Colon (tissue), 2 donors: ENCODE results near the gene EPHB2.
"Not testable (repeated sequence)": the region's sequence is repeated elsewhere in the genome, so short reads cannot be mapped to it uniquely, and the experiment has no call there.

Experiments used
- FAIRE-seq: peaks from 2 replicates; lab custom pipeline; 2012; peaks lifted over from hg19 to GRCh38; lab: Jason Lieb, UNC
- donor health status: control.
- donor health status: control.

The EPHB2 gene

DNA sequence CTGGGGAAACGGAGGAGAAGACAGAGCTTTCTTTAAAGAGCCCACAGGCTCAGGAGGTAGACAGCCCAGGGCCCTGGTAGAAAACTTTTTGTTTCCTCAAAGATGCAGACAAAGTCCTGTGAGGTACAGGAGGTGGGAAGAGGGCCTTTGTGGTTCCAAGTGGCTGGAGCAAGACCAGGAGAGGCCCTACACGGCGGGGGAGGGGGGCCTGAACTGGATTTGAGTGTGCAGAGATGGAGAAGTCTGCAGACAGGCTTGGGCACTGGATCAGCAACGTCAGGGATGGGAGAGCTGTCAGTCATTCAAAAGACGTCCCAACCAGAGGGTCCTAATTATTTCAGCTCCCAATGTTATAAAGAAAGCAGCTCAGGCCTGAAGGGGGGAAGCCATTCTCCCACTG, 126.2 kb downstream of the EPHB2 start:
- FAIRE-seq: no peak

DNA sequence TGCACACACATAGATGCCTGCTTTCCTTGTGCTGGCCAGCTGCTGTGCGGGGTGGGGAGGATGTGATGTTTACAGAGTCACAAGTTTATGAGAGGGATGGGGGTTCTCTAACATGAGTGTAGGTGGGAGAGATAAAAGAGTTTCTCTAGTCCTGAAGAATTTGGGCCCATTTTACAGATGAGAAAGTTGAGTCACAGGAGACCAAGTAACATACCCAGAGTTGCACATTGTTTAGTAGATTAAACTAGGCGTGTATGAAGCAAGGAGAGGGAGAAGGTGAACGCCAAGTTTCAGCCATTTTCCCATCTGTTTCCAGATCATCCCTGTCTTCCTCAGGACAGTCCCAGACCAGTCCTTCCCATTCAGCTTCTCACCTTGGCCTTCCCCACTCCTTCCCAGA, 126.7 kb downstream of the EPHB2 start:
- FAIRE-seq: no peak

DNA sequence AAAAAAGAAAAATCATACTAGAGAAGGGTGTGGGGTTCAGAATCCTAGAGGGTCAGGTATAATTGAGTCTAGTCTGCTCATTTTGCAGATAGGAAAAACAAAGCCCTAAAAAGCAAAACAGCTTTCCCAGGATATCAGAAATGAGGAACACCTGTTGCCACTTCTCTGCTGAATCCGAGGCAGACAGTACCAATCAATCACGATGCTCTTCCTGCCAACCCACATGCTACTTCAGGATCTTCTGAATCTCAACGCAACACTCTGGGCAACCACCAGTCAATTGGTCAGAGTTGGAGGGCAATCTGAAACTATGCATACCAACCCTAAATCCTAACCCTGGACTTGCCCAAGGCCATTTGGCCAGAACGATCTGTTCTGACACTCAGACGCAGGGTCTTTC, 128.3 kb downstream of the EPHB2 start:
- FAIRE-seq: no peak

DNA sequence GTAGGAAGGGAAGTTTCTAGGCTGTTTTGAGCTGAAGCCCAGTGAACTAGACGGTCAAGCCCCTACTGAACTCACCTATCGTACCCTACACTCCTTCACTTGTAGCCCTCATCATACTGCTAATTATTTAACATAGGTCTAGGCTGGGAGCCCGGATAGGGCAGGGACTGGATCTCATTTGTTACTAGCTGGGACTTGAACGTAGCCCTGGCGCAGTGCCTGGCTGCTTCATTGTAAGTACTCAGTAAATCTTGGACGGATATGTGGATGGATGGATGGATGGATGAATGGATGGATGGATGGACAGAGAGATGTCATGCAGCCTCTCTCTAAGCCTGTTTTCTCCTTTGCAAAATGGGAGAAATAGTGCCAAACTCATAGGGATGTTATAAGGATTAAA, 129.2 kb downstream of the EPHB2 start:
- no peak for FAIRE-seq

DNA sequence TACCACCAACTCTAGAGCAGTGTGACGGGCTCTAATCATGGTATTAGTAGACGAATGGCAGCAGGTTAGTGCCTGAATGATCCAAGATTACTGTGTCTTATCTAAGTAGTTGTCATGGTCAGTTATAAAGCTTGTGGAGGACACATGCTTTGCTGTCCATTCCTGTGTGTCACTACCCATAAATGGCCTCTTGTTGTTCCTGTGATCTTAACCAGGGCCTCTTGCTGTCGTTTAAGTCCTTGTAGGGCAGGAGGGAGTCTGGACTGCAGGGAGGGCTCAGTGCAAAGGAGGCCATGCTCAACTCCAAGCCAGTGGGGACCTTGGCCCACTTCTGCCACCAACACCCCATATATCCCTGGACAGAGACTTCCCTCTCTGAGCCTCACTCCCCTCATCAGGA, 130.5 kb downstream of the EPHB2 start:
- no peak for FAIRE-seq

DNA sequence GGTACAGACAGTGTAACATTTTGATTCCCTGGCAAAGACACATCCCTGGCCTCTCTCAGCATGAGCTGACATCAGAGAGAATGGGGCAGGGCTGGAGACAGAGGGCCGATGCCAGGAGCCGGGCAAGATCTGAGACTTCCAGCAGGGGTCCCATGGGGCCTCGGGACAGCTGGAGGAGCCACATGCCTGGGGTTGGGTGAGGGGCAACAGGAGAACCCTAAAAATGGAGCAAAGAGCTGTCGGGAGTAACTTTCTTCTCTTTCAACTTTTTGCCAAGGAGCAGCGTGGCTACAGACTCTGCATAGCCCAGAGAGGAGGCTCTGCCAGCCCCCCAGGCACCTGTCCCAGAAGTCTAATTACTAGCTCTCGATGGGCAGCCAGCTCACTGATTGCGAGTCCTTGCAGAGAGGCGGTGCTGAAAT, 131.2 kb downstream of the EPHB2 start:
- no peak for FAIRE-seq

DNA sequence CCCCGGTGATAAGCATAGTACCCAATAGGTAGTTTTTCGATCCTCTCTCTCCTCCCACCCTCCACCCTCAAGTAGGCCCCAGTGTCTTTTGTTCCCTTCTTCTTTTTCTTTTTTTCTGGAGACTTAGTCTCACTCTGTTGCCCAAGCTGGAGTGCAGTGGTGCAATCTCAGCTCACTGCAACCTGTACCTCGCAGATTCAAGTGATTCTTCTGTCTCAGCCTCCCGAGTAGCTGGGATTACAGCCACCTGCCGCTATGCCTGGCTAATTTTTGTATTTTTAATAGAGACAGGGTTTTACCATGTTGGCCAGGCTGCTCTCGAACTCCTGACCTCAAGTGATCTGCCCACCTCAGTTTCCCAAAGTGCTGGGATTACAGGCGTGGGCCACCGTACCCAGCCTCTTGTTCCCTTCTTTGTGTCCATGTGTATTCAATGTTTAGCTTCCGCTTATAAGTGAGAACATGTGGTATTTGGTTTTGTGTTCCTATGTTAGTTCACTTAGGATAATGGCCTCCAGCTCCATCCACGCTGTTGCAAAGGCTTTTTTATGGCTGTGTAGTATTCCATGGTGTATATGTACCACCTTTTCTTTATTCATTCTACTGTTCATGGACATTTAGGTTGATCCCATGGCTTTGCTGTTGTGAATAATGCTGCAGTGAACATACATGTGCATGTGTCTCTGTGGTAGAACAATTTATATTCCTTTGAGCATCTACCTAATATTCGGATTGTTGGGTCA, 133.0 kb downstream of the EPHB2 start:
- not testable (repeated sequence) for FAIRE-seq

- FAIRE-seq: no peak
These were observed 134.0 kb downstream of the EPHB2 start for GRCh38 chr1:22844621-22845020.

DNA sequence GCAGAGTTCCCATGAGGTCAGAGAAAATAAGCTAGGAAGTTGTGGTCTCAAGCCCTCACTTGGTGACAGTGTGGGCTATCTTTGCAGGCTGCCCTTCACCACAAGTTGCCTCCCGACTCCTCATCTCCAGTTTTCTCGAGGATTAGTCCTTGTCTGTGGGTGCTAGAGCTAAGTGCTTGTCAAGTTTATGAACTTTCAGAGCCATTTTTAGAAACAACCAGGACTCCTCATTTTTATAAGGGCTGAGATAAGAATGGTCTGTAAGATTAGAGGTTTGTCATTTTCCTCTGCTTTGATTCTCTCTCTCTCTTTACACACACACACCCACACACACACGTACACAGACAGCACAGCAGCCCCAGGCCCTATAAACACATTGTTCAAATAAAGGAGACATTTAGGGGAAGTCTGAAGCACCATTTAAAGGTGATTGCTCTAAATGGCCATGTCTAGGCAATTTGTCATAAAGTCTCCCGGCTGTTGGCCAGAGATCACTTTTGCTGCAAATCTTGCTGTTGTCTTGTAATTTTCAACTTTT, 134.8 kb downstream of the EPHB2 start:
- FAIRE-seq: no peak

DNA sequence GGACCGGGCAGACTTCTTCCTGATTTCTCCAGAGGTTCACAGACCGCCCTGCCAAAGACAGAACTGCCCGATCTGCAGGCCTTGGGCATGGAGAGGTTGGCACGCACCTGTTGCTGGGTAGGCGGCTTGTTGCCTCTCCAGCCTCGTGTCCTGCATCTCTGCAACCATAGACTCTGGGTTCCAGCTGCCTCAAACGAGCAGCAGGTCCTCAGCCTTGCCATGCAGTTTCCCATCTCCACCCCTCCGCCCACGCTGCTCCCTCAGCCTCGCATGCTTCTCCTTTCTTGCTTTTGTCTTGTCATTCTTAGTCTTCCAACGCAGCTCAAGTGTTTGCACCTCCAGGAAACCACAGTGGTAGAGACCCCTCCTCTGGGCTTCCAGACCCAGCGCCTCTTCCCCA, 135.8 kb downstream of the EPHB2 start:
- no peak for FAIRE-seq

DNA sequence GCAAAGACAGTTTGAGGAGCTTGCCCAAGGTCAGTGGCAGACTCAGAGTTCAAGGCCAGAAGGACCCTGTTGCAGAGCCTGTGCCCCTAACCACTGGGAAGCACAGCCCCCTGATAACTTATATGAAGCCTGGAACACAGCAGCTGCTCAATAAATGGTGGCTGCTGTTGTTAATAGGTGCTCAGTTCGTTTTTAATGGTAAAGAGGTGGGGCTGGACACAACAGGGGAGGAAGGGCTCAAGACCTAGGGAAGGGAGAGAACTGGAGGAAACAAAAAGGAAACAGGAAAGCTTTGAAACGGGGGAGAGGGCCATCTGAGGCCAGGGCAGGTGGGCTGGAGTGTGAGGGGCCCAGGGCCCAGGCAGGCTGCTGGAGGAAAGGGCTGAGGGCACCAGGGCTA, 136.6 kb downstream of the EPHB2 start:
- no peak for FAIRE-seq

DNA sequence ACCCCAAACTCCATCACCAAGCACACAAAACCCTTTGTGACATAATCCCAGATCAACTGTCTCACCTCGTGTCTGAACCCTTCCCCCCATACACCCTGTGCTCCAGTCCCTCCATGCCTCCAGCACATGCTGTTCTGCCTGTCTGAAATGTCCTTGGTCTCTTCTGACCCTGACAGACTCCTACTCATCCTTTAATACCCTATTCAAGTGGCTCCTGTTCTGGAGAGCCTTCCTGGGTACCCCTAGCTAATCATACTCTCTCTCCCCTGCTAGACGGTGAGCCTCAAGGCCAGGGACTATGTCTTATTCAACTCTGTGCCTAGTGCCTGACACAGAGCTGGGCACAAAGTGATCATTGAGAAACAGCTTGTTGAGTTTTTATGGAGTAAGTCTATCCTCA, 137.1 kb downstream of the EPHB2 start:
- FAIRE-seq: no peak

GRCh38 chr1:22848405-22848804, 137.8 kb downstream of the EPHB2 start:
- no peak for FAIRE-seq

- no peak for FAIRE-seq
These were observed 139.1 kb downstream of the EPHB2 start for GRCh38 chr1:22849770-22850169.

GRCh38 chr1:22850281-22850680, 139.6 kb downstream of the EPHB2 start:
- no peak for FAIRE-seq

DNA sequence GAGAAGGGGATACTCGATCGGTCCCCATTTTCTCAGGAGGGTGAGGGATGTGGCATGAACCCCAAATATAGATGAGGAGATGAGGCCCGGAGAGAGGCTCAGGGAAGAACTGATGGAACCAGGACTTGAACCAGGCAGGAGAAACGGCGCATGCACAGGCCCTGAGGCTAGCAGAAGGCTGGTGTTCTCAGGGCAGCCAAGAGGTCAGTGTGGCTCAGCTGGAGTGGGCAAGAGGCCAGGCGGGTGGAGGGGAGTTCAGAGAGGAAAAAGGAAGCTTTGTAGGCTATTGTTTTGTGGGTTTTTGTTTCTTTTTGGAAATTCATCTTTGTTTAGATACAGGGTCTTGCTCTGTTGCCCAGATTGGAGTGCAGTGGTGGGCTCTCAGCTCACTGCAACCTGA, 140.0 kb downstream of the EPHB2 start:
- no peak for FAIRE-seq

GRCh38 chr1:22851517-22851916, 140.9 kb downstream of the EPHB2 start:
- FAIRE-seq: no peak

GRCh38 chr1:22852144-22852655, 141.6 kb downstream of the EPHB2 start:
- FAIRE-seq: no peak

GRCh38 chr1:22853651-22854185, 143.1 kb downstream of the EPHB2 start:
- no peak for FAIRE-seq

DNA sequence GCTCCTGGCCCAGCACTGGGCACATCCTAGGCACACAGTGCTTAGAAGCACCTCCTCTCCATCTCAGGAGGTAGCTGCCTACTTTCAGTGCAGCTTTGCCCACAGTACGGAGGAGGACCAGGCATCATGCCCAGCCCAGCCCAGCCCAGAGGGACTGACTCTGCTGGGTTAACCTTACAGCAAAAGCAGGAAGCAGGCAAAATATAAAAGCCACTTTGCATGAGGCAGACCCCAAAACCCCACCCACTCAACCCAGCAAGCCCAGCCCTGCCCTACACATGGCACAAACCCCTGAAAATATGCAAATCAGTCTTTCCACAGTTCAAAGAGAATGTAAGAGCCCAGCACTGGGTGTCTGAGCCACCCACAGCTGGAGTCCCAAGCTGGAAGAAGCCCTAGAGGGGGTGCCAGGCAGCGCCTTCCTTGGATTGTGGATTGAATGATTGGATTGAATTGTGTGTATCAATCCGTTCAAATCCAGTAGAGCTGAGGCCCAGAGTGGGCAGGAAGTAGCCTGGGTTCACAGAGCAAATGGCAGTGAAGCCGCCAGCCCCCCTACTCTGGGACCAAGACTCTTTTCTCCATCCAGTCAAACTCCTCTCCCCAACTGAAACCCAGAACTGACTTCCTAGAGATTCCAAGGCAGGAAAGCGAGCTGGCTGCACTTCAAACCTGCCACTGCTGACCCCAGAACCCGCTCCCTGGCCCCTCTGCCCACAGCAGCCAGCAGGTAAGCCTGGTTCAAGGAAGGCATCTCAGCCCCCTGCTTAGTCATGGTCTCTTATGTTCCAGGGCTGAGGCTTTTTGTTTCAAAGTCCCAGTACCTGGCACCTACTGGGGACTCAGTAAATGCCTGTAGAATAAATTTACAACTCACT, 144.3 kb downstream of the EPHB2 start:
- no peak for FAIRE-seq

DNA sequence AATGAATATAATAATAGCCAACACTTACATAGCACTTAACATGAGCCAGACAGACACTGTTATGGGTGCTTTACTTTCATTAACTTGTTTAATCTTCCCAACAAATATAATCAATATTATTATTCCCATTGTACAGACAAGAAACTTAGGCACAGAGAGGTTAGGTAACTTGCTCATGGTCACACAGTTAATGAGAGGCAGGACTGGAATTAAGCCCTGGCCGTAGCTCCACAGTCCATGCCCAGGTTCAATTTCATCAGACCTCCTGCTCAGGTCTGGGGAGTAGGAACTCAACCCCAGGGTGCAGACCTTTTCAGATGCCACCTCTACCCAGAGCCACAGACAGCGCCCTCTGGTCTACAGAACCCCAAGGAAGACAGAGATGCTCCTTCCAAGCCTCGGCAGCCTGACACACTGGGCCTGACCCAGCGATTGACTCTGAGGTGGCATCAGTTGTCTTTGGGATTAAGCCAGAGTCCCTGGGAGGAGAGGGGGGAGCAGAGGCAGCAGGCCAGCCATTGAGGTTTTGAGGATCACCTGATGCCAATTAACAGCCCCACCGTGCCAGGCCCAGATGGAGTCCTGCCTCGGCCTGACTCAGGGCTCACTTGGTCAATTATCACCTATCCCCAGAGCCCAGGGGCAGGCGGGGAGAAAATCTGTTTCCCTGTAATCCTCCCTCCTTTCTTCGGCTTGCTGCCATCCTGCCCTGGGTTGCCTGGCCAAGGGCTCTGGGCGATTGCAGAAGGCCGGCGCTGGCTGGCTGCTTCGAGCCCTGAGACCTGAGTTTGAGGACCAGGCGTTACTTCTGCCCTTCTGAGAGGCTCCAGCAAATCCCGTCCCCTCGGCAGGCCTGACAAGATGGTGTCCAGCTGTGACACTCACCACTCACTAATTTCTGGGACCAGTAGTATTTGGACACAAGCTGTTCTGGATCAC, 145.3 kb downstream of the EPHB2 start:
- no peak for FAIRE-seq

DNA sequence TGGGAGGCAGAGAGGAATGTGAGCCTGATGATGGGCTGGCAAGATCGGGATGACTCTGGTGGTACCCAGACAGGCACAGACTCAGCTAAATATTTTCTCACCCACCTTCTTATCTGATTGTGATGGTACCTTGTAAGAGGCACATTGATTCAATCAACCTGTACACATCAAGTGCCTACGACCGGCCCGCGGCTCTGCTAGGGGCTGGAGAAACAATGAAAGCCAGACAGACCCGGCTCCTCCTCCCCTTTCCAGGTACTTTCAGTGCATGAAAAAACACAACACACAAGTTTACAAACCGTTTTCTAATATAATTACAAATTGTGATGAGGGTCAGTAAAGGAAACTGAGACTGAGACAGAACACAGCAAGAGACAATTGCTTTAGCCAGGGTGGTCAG, 147.0 kb downstream of the EPHB2 start:
- FAIRE-seq: no peak
